NB4 (cell line): ENCODE measurements around the gene AKR1A1.

Source experiments
- DNase-seq: peaks from one replicate; pipeline ENCODE4 v3.0.0; 2010; ENCODE audit warnings: low read depth
- H3K4me3 ChIP-seq: one replicate; pipeline ENCODE4 v1.5.1; 2011; ENCODE audit warnings: mild to moderate bottlenecking, low read depth, low read length, moderate library complexity
- MYC ChIP-seq: IDR thresholded peaks from 2 replicates; pipeline ENCODE4 v1.6.1; 2011; ENCODE audit warnings: low read depth, low read length
- POLR2A ChIP-seq: IDR thresholded peaks from 2 replicates; pipeline ENCODE4 v1.6.1; 2011; ENCODE audit warnings: mild to moderate bottlenecking; ENCODE audit not compliant: insufficient read length; ENCODE audit errors: extremely low read depth
- TF ChIP-seq, protein P1 (sequence below): IDR thresholded peaks from one replicate; pipeline ENCODE4 v1.5.1; 2012; ENCODE audit warnings: low read depth, low read length
- TF ChIP-seq, protein P2 (sequence below): IDR thresholded peaks from 2 replicates; pipeline ENCODE4 v1.6.1; 2011; ENCODE audit warnings: low read depth, low read length

The AKR1A1 gene

DNA sequence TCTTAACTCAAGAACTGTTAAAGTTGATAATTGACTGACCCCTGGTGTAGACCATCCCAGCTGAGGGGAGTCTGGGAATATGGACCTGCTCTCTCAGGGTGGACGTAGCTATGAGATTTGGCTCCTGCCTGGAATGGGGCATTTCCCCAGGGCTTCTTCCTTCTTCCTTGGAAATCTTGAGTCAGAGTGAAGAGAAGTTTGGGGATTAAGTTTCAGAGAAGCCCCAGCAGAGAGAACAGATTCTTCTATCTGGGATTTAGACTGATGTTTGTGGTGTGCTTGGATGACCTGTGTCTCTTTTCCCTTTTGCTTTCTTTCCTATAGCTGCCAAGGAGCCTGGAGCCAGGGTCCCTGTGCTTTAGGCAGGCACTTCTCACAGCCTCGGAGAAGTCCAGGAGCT is 13.2 kb downstream of the AKR1A1 start:
- no peak for DNase-seq
- TF ChIP-seq, protein P1, sequence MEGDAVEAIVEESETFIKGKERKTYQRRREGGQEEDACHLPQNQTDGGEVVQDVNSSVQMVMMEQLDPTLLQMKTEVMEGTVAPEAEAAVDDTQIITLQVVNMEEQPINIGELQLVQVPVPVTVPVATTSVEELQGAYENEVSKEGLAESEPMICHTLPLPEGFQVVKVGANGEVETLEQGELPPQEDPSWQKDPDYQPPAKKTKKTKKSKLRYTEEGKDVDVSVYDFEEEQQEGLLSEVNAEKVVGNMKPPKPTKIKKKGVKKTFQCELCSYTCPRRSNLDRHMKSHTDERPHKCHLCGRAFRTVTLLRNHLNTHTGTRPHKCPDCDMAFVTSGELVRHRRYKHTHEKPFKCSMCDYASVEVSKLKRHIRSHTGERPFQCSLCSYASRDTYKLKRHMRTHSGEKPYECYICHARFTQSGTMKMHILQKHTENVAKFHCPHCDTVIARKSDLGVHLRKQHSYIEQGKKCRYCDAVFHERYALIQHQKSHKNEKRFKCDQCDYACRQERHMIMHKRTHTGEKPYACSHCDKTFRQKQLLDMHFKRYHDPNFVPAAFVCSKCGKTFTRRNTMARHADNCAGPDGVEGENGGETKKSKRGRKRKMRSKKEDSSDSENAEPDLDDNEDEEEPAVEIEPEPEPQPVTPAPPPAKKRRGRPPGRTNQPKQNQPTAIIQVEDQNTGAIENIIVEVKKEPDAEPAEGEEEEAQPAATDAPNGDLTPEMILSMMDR = no peak
- TF ChIP-seq MYC (no peak), POLR2A (no peak)
- TF ChIP-seq, protein P2, sequence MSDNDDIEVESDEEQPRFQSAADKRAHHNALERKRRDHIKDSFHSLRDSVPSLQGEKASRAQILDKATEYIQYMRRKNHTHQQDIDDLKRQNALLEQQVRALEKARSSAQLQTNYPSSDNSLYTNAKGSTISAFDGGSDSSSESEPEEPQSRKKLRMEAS = no peak
- no peak overlapping the region for H3K4me3 ChIP-seq

DNA sequence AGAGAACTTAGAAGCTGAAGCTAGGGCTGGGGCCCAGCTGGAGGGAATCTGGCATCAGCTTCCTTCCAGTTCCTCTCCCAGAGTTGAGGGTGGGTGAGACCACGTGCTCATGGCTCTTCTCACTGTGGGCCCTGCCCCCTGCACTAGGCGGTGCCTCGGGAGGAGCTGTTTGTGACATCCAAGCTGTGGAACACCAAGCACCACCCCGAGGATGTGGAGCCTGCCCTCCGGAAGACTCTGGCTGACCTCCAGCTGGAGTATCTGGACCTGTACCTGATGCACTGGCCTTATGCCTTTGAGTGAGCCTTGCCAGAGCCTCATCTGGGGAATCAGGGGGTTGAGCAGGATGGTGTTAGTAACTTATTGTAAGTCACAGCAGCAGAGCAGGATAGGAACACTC is 16.1 kb downstream of the AKR1A1 start:
- TF ChIP-seq POLR2A (no peak), MYC (no peak)
- TF ChIP-seq, protein P2 = no peak
- TF ChIP-seq, protein P1 = no peak
- DNase-seq = no peak
- no peak overlapping the region for H3K4me3 ChIP-seq

DNA sequence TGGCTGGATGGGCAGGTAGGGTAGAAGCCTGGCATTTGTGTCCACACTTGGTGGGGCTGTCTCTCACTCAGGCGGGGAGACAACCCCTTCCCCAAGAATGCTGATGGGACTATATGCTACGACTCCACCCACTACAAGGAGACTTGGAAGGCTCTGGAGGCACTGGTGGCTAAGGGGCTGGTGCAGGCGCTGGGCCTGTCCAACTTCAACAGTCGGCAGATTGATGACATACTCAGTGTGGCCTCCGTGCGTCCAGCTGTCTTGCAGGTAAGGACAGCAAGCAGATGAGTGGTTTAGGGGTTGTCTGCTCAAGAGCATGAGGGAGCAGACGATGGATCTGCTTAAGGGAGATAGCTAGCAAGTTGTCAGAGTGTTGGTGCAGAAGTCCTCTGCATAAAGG is 17.3 kb downstream of the AKR1A1 start:
- no peak for DNase-seq
- H3K4me3 ChIP-seq = no peak overlapping the region
- TF ChIP-seq MYC (no peak), POLR2A (no peak)
- TF ChIP-seq, protein P2 = no peak
- TF ChIP-seq, protein P1 = no peak

DNA sequence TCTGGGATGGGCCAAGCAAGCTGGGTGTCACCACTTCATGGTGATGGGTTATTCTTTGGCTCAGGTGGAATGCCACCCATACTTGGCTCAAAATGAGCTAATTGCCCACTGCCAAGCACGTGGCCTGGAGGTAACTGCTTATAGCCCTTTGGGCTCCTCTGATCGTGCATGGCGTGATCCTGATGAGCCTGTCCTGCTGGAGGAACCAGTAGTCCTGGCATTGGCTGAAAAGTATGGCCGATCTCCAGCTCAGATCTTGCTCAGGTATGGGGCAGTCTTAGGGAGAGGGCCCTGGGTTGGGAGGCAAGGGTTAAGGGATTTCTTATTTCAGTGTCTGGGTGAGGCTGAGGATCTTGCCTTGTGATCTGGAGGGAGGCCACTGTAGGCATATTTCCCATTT is 17.8 kb downstream of the AKR1A1 start:
- H3K4me3 ChIP-seq = no peak overlapping the region
- TF ChIP-seq, protein P2 = no peak
- TF ChIP-seq, protein P1 = no peak
- TF ChIP-seq POLR2A (no peak), MYC (no peak)
- DNase-seq = no peak

DNA sequence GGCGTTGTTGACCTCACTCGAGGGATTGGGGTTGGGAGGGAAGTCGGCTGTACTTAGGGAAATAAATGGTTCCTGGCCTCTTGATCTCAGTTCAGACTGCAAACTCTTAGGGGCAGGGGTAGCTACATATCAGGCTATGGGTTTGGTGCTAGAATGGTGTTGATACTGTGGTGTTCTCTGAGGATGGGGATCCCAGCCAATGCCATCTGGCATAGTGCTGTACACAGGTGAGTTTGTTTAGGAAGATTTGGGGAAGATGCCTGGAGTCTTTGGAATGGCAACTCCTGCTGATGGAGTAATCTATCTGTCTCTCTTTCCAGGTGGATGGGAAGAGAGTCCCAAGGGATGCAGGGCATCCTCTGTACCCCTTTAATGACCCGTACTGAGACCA is 18.9 kb downstream of the AKR1A1 start:
- TF ChIP-seq, protein P1 = no peak
- no peak for TF ChIP-seq POLR2A
- no peak for DNase-seq
- no peak overlapping the region for H3K4me3 ChIP-seq

DNA sequence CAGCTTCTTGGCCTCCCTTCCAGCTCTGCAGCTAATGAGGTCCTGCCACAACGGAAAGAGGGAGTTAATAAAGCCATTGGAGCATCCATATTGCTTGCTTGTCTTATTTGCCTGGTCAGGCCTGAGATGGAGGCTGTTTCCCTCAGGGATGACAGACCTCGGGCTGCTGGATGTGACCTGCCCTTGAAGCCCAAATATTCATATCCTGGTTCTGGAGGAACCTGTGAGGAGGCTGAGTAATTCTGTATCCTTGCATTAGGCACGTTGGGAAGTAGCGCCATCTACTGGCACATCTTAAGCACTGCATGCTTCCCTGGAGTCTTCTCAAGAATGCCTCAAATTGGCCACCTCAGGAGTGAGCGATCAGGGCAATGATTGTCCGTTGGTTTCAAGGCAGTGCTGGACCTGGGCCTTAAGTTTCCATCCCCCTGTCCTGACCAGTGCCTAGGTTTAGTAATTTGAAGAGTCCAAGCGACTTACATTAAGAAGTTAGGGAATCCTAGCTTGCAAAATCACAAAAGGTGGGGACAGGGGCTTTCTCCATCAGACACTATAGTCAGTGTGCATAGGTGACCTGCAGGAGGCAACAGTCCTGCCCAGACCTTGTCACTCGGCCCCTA is 19.4 kb downstream of the AKR1A1 start:
- TF ChIP-seq, protein P1 = peak; percentile 97
- TF ChIP-seq POLR2A (no peak), MYC (peak; percentile 13; the same call in 1 of the 2 replicates)
- TF ChIP-seq, protein P2 = peak; percentile 88
- peak; percentile 81 for DNase-seq
- H3K4me3 ChIP-seq = no peak overlapping the region
